ENCODE results near the gene HOTAIR.

Gene HOTAIR

DNA sequence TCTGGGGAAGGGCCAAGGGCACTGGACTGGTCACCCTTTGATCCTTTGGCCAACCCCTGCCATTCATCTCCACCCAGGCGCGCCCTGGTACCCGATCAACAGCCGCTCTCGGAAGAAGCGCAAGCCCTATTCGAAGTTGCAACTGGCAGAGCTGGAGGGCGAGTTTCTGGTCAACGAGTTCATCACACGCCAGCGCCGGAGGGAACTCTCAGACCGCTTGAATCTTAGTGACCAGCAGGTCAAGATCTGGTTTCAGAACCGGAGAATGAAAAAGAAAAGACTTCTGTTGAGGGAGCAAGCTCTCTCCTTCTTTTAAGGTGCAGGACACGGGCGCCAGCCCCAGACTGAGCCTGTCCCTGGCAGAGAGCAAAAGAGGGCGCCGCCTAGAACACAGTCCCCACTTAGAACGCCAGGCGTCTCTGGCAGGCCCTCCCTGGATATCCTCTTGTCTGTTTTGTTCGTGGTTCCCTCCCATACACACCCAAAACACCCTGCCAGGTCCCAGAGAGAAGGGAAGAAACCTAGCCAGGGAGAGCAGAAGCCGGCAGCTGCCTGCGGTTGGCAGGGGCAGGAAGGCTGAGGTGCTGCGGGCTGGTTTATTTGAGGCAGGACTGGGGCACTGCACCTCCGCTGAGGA, 18.4 kb downstream of the HOTAIR start:
- no peak for DNase-seq

DNA sequence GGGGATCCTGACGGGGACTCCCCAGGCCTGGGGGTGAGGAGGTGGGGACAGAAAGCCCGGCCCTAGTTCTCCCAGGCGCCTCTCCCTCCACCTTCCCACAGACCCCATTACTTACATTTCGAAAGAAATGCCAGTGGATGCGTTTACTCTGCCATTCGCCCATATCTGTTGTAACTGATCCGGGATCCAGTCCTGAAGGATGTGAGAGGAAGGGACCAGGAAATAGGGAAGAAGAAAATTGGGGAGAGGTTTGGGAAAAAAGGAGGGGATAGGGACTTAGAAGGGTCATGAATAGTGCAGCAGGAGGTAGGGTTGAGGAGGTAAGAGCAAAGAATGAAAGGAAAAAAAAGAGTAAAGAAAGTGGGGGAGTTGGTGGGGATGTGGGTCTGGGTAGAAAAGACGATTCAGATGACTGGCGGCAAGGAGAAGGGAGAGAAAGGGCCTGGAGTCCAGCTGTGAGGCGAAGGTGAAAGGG, 18.9 kb downstream of the HOTAIR start:
- no peak for DNase-seq

DNA sequence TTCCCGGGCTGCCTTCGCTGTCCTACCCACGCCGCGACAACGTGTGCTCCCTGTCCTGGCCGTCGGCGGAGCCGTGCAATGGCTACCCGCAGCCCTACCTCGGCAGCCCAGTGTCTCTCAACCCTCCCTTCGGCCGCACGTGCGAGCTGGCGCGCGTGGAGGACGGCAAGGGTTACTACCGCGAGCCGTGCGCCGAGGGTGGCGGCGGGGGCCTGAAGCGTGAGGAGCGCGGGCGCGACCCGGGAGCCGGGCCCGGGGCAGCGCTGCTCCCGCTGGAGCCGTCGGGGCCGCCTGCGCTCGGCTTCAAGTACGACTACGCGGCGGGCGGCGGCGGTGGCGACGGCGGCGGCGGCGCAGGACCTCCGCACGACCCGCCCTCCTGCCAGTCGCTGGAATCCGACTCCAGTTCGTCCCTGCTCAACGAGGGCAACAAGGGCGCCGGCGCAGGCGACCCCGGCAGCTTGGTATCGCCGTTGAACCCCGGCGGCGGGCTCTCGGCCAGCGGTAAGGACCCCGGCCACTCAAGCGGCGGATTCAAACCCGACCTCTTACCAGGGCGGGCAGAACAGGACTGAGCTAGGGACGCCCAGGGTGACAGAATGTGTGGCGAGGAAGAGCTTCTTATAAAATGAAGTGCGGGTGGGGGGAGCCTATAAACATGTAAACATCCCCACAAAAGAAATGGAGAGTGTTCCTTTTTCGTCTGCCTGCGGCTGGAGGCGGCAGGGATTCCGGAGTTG, 19.5 kb downstream of the HOTAIR start:
- no peak for DNase-seq

DNA sequence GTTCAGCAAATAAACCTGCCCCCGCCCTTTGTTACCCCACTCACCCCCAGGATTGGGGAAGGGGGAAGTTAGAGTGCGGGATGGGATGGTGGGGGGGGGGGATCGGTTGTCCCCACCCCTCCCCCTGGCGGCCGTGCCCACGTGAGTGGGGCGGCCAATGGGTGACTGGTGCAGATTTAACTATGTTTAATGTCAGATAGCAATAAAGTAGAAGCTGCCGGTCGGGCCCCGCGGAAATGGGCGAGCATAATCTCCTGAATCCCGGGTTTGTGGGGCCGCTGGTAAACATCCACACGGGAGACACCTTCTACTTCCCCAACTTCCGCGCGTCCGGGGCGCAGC, 20.1 kb downstream of the HOTAIR start, which contains the start of gene HOXC12:
Gene HOXC12, plus strand, starts transcription at position 210 of the 342 bp plus-strand sequence. Its CDS starts 27 bp downstream, at position 237.
- DNase-seq: no peak

DNA sequence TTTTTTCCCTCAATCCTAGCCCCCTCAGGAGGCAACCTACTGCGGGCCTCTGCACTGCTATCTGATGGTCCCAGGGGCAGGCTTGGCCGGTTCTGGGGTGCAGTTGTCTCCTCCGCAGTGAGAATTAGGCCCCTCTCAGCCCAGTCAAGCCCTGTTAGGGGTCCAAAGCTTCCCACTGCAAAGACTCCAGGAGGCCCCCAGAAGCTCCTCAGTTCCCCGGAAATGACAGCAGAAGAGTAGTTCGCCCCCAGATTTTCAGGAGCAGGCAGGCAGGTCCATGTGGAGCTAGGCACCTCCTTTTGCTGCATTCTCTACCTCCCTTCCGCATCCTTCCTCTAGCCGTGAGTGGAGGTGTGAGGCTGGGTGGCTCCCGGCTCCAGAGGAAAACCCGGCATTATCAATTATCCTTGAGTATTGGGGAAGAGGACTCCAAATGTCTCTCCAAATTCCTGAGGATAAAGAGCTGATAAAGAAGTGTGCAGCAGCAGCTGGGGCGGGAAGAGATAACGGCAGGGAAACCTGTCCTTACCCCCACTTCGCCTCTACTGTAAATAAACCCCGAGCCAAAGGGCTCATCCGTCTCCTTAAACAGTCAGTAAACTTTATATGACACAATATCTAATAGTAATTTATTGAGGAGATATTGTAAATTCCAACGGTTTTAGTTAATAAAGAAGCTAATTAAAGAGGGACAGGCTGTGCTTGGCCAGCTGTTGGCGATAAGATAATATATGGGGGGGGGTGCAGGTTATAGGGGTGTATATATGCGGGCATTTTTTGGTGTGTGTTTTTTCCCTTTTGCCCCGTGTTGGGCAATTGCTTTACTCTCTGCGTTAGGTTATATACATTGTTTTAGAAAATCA, 20.7 kb downstream of the HOTAIR start:
- no peak for DNase-seq

DNA sequence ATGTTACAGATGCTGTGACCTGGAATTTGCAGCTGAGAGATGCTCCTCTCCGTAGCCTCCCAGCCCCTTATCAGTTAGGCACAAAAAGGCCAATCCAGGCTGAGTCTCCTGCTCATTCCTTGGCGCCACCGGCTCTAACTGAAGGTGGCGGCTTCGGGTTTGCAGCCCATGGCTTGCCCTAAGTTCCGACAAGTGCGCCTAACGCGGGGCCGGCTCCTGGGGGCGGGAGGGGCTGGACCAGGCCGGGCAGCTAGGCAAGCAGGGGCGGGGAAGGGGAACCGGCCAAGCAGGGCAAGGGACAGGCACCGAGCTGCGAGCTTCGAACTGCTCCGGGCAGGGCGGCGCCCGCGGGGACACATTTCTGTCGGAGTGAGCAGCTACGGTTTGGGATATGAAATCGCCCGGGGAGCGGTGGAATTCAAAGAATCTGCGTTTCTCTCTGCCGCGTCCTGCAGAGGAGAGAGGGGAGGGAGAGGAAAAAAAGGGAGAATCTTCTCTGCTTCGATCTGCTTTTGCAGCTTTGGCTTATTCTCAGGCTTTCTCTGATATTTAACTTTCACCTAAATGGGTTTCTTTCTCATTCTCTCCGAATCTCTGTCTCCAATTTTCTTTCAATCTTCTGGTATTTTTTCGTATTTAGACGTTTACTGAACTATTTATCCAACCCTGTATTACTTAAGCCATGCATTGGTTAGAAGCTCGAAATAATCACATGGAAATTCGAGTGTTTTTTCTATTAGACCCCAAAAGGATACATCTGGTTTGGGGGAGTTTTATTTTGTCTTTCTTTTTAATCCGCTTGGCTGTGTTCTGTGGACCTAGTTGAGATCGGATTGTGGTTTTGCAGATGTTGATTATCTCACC, 21.7 kb downstream of the HOTAIR start:
- no peak for DNase-seq

DNA sequence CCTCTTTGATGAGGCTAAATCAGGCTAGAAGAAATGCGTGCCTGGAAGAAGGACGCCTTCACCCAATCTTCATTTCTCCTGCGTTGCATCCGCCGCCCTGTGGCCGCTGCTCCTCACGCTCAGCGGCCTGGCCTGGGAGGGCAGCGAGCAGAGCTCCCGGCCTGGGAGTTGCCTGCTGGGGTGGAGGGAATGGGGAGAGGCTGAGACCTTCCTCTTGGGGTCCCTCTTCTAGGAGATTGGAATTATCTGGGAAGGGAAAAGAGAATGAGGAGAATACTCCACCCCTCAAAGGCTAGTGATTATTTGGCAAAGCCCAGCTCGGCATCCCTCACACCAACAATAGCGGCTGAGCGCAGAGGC, 22.4 kb downstream of the HOTAIR start:
- DNase-seq: no peak

DNA sequence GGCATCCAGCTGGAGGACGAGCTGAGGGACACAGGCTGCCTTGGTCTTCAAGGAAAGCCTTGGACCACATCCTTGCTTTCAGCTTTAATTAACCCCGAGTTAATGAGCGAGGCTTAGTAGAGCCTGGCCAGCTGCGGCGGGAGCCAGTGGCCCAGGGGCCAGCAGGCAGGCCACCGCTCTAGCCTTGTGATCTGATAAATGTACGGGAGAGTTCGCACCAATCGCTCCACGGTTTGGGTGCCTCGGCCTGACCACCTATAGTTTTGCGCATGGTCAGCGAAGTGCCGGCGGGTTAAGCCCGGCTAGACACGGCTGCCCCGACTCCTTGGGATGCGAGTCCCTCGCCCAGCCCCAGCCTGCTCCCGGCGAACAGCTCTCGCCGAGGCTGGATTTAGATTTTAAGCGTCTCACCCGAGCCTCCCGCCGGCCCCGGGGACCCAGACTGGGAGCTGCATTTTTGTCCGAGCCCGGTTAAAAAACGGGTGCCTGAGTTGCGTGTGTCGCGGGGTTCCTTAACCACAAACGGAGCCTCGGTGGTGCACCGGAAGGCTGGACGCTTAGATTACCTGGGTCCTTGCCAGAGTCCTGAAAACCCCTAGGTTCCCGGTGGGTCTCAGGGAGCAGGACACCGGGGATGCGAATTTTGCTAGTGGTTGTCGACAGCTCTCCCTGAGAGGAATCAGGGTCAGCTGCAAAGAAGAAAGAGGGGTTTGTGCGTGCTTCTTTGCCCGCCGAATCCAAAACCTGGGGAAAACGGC, 23.0 kb downstream of the HOTAIR start:
- no peak for DNase-seq

DNA sequence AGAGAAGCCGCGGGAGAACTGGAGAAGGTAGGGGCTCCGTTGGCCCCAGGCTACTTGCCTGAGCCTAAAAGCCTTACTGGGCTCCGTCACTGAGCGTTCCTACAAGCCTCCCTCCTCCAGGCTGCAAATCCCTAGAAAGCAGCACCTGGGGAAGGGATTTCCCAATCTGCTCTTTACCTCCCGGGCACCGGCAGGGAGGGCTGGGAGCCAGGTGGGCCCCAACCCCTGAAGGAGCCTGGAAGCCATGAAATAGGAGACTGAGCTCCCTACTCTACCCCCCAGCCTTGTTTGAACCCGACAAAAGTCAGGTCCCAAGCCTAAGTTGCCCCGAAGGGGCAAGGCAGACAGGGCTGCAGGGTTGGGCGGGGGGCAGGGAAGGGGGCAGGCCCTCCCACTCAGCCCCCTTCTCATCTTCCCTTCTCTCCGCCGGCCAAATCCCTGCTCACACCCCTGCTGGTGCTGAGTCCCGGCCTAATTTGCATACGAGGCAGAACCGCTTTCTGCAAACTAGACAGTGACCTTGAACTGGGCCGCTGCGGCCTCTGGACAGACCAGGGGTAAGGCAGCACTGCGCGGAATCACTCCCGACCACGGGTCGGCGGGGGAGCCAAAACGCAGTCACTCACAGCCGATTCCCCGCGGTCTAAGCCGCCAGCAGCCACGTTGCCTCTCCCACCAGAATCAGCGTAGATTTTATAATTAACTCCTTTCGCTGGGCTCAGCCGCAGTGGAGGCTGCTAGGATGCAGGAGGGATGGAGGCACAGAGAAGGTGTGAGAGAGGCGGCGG, 23.8 kb downstream of the HOTAIR start:
- no peak for DNase-seq

DNA sequence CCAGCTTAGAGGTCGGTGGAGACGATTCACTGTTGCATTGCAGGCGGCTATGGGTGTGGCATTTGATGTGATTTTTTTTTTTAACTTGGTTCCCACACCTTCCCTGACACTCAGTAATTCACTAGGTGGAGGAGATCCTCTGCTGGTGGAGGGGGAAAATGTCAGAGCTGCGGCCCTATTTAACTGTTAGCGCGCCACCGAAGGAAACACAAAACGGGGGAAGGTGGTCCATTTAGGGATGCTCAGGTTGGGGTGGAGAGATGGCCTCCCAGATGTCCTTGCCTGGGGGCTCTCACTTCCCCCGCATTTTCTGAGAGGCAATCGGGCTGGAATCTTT, 24.3 kb downstream of the HOTAIR start:
- DNase-seq: no peak

DNA sequence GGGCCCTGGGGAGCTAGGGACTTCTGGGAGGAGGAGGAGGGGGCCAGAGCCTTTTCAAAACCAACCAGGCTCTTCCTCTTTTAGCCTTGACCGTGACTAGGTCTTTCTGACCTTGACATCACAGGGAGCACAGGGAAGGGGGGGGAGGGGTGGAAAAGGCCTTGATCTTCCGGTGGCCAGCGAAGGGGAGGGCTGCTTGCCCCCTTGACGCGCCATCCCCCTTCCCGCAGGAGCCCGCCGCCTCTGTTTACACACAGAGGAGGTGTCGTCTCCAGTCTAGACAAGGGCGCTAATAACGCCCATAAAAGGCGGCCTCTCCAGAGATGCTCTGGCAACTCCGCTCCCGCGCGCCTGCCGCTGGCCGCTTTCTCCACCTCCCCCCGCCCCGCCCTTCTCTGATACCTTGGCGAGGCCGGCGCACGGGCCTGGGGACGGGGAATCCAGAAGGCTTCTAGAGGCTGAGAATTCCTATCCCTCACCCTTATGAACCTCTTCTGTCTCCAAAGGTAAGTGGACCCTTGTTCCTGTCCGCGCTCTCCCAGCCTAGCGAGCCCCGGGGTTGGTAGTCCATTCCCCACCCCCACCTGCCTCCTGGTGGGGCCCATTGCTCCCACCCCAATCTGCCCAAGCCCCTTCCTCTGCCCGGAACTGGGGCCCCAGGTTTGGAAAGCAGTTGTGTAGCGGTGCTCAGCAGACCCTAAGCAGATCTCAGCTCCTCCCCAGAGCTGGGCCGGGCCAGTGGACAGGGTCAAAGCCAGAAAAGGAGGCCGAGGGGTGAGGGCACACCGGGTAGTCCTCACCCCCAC, 24.9 kb downstream of the HOTAIR start:
- DNase-seq: no peak

DNA sequence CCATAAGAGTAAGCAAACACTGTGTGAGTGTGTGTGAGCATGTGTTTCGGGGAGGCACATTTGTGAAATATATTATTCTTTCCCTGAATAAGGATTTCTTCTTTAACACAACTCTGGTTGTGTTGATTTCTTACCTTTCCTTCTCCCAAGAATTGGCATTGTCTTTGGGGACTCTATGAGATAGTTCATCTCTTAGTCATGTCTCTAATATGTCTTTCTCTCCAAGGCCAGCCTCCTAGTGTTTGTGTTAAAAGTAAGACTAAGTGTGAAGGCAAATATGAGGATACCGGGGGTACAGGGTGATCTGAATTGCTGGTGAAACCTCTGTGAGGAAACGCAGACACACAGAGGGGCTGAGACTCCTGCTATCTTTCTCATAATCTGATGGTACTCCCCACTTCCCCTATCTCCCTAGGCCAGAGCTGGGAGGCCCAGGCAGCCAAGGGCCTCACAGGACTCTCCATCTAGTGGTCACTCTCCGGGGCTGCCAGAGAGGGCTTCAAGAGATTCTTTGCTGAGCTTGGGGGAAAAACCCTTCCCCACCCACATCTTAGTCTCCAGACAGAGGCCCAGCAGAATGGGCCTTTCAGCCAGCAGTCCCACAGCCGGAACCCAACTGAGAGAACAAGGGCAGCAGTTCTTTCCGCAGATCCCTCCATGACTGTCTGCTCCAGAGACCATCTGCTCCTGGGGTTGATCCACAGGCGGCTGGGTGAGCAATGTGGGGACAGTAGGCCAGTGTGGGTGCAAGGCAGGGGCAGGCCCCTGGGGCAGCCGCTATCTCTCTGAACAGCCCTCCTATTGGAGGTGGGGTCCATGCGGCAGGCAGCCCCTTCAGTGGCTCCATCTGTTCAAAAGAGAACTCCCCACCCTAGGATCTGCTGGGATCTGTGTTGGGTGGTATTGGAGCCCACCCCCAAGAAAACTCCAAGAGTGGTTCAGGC, 25.8 kb downstream of the HOTAIR start:
- no peak for DNase-seq

DNA sequence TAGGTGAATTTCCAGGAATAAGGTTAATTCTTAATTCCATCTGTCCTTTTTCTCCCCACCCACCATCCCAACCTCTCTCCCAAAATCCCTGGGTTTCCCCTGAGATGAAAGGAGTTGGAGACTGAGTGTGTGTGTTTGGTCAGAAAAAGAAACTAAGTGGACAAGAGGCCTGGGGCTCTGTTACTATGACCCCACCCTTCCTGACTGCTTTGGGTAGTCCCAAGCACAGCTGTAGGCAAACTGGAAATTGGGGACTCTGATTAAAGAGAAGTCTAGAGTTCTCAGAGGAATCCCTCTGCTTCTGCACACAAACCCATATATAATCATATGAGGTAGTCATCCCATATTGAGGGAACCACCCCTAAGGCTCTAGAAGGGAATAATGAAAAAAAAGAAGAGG, 27.0 kb downstream of the HOTAIR start:
- DNase-seq: no peak

DNA sequence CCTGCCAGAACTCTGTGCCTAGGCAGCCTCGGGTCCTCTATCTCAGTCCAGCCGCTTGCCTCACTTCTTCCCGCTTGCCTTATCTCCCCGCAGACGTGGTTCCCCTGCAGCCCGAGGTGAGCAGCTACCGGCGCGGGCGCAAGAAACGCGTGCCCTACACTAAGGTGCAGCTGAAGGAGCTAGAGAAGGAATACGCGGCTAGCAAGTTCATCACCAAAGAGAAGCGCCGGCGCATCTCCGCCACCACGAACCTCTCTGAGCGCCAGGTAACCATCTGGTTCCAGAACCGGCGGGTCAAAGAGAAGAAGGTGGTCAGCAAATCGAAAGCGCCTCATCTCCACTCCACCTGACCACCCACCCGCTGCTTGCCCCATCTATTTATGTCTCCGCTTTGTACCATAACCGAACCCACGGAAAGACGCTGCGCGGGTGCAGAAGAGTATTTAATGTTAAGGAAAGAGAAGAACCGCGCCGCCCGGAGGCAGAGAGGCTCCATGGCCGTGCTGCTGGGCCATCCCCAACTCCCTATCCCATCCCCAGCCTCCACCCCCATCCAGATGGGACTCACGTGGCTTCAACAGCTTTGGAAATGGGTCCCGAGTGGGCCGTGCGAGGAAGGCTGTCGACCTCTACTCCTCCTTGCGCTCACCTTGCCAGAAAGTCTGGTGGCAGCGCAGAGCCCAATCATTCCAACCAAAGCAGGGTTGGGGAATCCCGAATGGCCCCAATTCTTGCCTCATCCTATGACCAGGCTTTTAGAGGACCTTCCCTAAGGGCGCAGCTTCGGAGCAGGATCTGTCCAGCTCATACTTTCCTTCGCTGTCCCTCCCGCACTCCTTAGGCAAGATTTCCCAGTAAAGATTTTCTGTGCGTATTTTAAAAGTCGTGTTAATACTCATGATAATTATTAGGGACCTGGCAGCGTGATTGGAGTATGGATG, 29.6 kb downstream of the HOTAIR start:
- no peak for DNase-seq

DNA sequence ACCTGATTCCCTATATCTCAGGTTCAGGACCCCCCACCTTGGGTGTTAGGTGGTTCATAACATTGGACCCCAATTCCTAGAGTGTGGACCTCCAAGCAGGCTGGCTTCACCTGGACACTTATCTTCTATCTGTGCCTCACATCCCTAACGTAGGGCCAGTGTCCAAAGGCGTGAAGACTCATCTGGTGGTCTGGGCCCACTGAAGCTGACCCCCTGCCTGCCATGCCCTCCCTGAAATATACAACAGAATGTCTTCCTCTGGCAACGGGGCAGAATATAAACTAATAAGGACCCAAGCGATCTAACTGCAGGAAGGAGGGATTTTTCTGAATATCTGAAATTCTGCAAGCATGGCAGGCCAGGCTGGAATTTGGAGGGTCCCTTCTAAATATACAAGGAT, 30.5 kb downstream of the HOTAIR start:
- no peak for DNase-seq

DNA sequence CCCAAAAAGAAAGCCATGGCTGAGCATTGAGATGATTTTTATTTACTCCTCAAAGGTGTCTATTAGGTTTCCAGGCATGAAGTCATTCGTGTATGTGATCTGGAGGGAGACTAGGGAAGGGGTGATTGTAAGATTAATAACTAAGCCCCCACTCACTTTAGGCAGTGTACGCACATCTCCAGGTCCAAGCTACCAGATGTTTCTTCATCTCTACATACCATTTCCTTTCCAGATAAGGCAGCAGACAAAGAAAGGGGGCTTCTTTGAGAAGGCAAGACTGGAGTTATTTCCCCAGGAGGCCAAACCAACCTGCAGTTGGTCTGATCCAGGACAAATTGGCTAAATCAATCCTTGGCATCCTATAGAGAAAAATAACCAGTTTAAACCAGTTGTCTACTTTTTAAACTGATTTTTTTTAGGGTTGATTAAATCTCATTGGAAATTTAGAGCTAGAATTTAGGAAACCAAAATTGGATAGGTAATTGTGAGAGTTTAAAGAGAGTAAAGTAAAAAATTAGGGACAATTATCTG, 32.2 kb downstream of the HOTAIR start:
- no peak for DNase-seq

DNA sequence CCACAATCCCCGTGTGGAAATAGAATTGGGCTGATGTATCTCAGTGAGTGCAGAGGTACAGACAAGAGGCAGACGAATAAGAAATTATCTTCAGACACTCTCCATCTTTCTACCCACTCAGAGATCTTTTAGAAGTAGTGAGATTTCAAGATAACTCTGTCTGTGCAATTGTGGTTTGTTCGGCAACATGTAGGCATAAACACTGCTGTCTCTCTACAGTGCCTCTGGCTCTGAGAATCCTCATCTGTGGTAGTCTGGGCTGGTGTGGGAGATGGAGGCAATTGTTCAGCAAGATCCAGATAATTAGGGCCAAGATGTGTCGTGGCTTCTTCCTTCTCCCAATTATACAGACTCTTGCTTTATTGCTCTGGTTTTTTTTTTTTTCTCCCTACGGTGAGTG, 33.0 kb downstream of the HOTAIR start:
- no peak for DNase-seq

DNA sequence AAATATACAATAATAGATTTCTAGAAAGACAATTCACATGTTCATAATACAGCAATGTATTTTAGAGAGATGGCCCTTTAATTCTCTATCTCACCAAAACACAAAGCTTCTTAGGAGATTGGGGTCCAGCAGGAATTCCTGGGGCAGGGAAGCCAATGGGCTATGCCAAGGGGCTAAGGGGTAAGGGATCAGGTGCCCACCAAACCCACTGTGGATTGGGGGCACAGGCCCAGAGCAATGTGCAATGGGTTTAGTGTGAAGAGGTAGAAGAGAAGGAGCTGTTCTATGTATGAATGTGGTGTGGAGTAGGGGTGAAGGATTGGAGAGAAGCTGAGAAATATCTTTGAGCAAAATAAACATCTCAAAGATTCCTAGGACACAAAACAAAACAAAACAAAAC, 33.6 kb downstream of the HOTAIR start:
- DNase-seq: no peak
